Measurements from ENCODE around the gene ACTL6B. TPM values are rescaled to one million over a fixed set of nuclear protein-coding genes. Genes with fewer than 3 reads are reported as not detected.
"Not testable (repeated sequence)": the region's sequence is repeated elsewhere in the genome, so short reads cannot be mapped to it uniquely, and the experiment has no call there.

ACTL6B gene
- total RNA-seq, 2 donors from 2014 or later = not detected

- TF ChIP-seq CTCF (IDR thresholded peaks at IDR 0.05) = no peak
- DNase-seq (ENCODE audit: low spot score) = no peak
Measured at GRCh38 chr7:100673942-100674410, 17.7 kb upstream of the ACTL6B start.

GRCh38 chr7:100673302-100673941 lies 17.2 kb upstream of the ACTL6B start, which contains the start of gene GNB2:
GNB2 (plus strand) TSS chr7:100673740; CDS start chr7:100676266, 2,526 bp downstream.
- peaks cover 20% of the 10 kb centered on the region for H3K36me3 ChIP-seq
- TF ChIP-seq CTCF (IDR thresholded peaks at IDR 0.05) = no peak
- H3K4me3 ChIP-seq = peak within 1 kb of the TSS; percentile 92
- peak within 1 kb of the TSS; percentile 97 to 98 for H3K27ac ChIP-seq
- peak; percentile 92 for ATAC-seq (ENCODE audit: insufficient number of reproducible peaks, low FRiP score, low read depth)
- H3K27me3 ChIP-seq (replicated peaks; ENCODE audit: insufficient read depth) = no peaks in the 10 kb centered on the region
- DNase-seq (ENCODE audit: low spot score) = peak; percentile 97
- peaks cover 7 to 9% of the 10 kb centered on the region in 2 donors for H3K4me1 ChIP-seq (ENCODE audit: control insufficient read depth in 1 of 2, low read depth in 2 of 2)
- H3K9me3 ChIP-seq = no peaks in the 10 kb centered on the region

More at GRCh38 chr7:100673942-100674410, 17.7 kb upstream of the ACTL6B start:
- Histone ChIP-seq H3K27me3 (replicated peaks; ENCODE audit: insufficient read depth) (no peaks in the 10 kb centered on the region), H3K4me1 (ENCODE audit: control insufficient read depth in 1 of 2, low read depth in 2 of 2) (peaks cover 7 to 8% of the 10 kb centered on the region in 2 donors), H3K9me3 (no peaks in the 10 kb centered on the region), H3K4me3 (peak overlapping the region; percentile 92), H3K36me3 (peaks cover 25% of the 10 kb centered on the region), H3K27ac (peak overlapping the region; percentile 97 to 98)
- peak; percentile 7 for ATAC-seq (ENCODE audit: insufficient number of reproducible peaks, low FRiP score, low read depth)

DNA sequence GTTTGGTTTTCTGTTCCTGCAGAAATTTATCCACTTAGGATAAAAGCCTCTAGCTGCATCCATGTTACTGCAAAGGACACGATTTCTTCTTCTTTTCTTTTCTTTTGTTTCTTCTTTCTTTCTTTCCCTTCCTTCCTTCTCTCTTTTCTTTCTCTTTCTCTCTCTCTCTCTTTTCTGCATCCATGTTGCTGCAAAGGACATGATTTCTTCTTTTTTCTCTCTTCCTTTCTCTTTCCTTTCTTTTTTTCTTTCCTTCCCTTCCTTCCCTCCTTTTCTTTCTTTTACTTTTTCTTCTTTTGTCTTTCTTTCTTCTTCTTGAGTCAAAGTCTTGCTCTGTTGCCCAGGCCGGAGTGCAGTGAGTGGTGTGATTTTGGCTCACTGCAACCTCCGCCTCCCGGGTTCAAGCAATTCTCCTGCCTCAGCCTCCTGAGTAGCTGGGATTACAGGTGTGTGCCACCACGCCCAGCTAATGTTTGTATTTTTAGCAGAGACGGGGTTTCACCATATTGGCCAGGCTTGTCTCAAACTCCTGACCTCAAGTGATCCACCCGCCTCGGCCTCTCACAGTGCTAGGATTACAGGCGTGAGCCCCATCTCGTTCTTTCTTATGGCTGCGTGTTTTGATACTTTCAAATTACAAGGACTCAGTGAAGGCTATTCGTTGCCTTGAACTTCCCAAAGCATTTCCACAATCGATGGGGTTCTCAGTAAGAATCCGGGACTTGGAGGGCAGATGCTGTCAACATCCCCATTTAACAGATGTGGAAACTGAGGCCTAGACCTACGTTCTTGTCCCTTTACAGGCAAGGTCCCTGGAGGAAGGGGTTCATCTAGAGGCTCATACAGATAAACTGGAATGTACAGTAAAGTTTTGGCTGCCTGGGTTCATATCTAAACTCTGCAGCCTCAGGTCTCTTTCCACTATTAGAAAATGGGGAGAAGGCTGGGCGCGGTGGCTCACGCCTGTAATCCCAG lies 15.4 kb upstream of the ACTL6B start:
- ATAC-seq (ENCODE audit: insufficient number of reproducible peaks, low FRiP score, low read depth) = no peak
- no peak overlapping the region for H3K4me3 ChIP-seq
- peaks cover 7 to 20% of the 10 kb centered on the region in 2 donors for H3K4me1 ChIP-seq (ENCODE audit: control insufficient read depth in 1 of 2, low read depth in 2 of 2)
- no peak overlapping the region for H3K27ac ChIP-seq
- H3K36me3 ChIP-seq = peaks cover 3% of the 10 kb centered on the region
- no peaks in the 10 kb centered on the region for H3K9me3 ChIP-seq
- H3K27me3 ChIP-seq (replicated peaks; ENCODE audit: insufficient read depth) = no peaks in the 10 kb centered on the region
- DNase-seq (ENCODE audit: low spot score) = no peak
- TF ChIP-seq CTCF (IDR thresholded peaks at IDR 0.05) = no peak

DNA sequence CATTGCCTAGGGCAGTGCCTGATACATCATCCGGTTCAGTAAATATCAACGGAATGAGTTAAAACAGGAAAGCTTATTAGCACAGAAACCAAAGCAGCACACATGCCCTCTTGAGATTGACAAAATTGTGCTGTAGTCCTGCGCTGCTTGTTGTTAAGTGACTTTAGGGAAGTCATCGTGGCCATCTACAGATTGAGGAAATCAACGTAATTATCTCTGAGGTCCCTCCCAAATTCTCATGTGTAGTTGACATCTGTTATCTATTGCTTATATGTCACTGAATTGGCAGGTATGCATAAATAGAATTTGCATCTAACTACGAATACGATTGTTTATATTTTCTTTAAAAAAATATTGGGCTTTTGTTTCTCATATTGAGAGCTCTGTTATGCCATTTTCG lies 13.8 kb upstream of the ACTL6B start:
- no peaks in the 10 kb centered on the region for H3K9me3 ChIP-seq
- ATAC-seq (ENCODE audit: insufficient number of reproducible peaks, low FRiP score, low read depth) (no peak), DNase-seq (ENCODE audit: low spot score) (no peak)
- no peak overlapping the region for H3K4me3 ChIP-seq
- H3K36me3 ChIP-seq = no peaks in the 10 kb centered on the region
- no peak overlapping the region for H3K27ac ChIP-seq
- TF ChIP-seq CTCF (IDR thresholded peaks at IDR 0.05) = no peak
- no peaks in the 10 kb centered on the region for H3K27me3 ChIP-seq (replicated peaks; ENCODE audit: insufficient read depth)
- H3K4me1 ChIP-seq (ENCODE audit: control insufficient read depth in 1 of 2, low read depth in 2 of 2) = peaks cover 3 to 13% of the 10 kb centered on the region in 2 donors

DNA sequence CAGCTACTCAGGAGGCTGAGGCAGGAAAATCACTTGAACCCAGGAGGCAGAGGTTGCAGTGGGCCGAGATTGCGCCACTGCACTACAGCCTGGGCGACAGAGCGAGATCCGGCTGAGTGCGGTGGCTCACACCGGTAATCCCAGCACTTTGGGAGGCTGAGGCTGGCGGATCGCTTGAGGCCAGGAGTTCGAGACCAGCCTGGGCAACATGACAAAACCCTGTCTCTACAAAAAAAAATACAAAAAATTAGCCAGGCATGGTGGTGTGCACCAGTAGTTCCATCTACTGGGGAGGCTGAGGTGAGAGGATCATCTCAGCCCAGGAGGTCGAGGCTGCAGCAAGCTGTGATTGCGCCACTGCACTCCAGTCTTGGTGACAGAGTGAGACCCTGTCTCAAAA lies 12.9 kb upstream of the ACTL6B start:
- H3K27ac ChIP-seq; H3K4me3 ChIP-seq; ATAC-seq (ENCODE audit: insufficient number of reproducible peaks, low FRiP score, low read depth); H3K9me3 ChIP-seq; H3K36me3 ChIP-seq; H3K27me3 ChIP-seq (replicated peaks; ENCODE audit: insufficient read depth); DNase-seq (ENCODE audit: low spot score): not testable (repeated sequence)
- peaks cover 3 to 13% of the 10 kb centered on the region in 2 donors for H3K4me1 ChIP-seq (ENCODE audit: control insufficient read depth in 1 of 2, low read depth in 2 of 2)
